ENCODE measurements around the gene ANXA9.

The ANXA9 gene

DNA sequence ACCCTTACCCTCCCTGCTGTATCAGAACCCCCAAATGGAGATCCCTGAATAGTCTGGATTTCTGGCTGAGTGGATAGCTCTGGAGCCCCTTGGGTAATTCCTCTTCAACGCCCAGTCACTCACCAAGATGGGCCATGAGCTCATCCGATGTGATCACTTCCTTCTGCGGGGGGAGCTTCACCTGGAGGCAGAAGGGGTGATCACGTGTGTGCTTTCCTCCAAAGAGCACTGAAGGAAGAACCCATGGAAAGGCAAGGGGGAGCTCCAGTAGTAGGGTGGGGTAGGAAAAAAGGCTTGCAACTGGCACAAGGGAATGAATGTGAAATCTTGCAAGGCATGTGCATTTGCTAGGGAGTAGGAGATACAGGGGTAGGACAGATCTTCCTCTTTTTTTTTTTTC, 19.5 kb downstream of the ANXA9 start:
- TF ChIP-seq CTCF (IDR thresholded peaks at IDR 0.05; ENCODE audit: extremely low read depth, insufficient read depth, missing control alignments), result no peak
- DNase-seq (ENCODE audit: low spot score), result no peak
- in situ Hi-C loops (cut with MboI; ENCODE audit: low pct_unique_long_range_greater_than_20kb, low sequenced_read_pairs, unreplicated experiment), result no loop called here

DNA sequence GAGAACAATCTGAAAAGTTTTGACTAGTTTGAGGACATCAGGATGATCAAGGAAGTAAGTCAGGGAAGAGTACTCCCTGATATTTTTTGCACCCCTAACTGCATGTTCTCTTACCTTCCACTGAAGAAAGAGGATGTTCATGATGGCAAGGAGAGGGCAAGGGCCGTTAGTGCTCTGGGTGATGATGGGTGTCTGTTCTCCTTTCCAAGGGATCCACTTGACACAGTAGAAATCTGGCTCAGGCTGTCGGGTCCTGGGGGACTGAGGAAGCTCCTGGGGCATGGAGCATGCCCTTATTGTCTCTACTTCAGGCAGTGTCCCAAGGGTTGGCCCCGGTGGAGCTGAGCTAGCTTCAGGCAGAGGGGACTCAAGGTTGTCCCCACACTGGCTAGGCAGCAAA, 20.0 kb downstream of the ANXA9 start:
- no peak for TF ChIP-seq CTCF (IDR thresholded peaks at IDR 0.05; ENCODE audit: extremely low read depth, insufficient read depth, missing control alignments)
- no peak for DNase-seq (ENCODE audit: low spot score)
- in situ Hi-C loops (cut with MboI; ENCODE audit: low pct_unique_long_range_greater_than_20kb, low sequenced_read_pairs, unreplicated experiment), result no loop called here

- TF ChIP-seq CTCF (IDR thresholded peaks at IDR 0.05; ENCODE audit: extremely low read depth, insufficient read depth, missing control alignments), result no peak
- no peak for DNase-seq (ENCODE audit: low spot score)
- in situ Hi-C loops (cut with MboI; ENCODE audit: low pct_unique_long_range_greater_than_20kb, low sequenced_read_pairs, unreplicated experiment), result no loop called here
Observed at GRCh38 chr1:151002611-151003010, 20.5 kb downstream of the ANXA9 start.

- in situ Hi-C loops (cut with MboI; ENCODE audit: low pct_unique_long_range_greater_than_20kb, low sequenced_read_pairs, unreplicated experiment), result no loop called here
- TF ChIP-seq CTCF (IDR thresholded peaks at IDR 0.05; ENCODE audit: extremely low read depth, insufficient read depth, missing control alignments), result no peak
- DNase-seq (ENCODE audit: low spot score), result no peak
Observed at GRCh38 chr1:151003180-151003579, 21.1 kb downstream of the ANXA9 start.

- no peak for DNase-seq (ENCODE audit: low spot score)
- no peak for TF ChIP-seq CTCF (IDR thresholded peaks at IDR 0.05; ENCODE audit: extremely low read depth, insufficient read depth, missing control alignments)
- in situ Hi-C loops (cut with MboI; ENCODE audit: low pct_unique_long_range_greater_than_20kb, low sequenced_read_pairs, unreplicated experiment), result no loop called here
Observed at GRCh38 chr1:151005729-151006319, 23.7 kb downstream of the ANXA9 start.

DNA sequence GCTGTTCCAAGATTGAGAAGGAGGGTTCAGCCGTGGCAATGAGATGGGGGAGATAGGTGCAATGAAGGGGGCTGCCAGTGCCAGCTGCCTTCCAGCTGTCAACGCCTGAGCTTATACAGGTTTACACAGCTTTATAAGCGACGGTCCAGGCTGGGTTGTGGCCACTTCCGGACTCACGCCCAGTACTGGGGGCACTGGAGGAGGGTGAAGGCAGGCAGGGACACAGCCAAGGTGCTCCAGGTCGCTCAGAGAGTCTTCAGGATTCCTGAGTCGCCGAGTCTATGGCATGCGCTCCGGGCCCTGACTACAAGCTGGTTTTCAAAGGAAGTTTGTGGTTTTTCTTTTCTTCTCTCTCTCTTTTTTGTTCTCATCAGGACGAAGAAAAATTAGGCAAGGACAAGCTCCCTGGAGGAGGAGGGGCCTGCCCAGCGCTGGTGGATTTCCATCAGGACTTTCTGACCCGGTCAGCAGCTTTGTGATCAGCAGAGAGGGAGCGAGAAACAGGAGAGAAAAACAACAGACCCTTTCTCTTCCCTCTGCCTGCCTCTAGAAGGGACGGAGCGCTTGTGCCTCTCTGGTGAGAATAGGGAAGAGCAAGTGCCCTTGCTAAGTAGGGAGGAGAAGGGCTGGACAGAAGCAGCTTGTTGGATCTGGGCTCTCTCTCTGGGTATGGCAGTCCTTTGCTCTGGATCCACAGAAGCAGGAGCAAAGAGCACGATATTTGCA, 24.4 kb downstream of the ANXA9 start, which contains the start of gene MINDY1:
Gene MINDY1 (minus strand): TSS at position 576 of the 726 bp plus-strand sequence. CDS start 4,285 bp downstream, outside the sequence.
- in situ Hi-C loops (cut with MboI; ENCODE audit: low pct_unique_long_range_greater_than_20kb, low sequenced_read_pairs, unreplicated experiment), result no loop called here
- peak; percentile 31 for TF ChIP-seq CTCF (IDR thresholded peaks at IDR 0.05; ENCODE audit: extremely low read depth, insufficient read depth, missing control alignments)
- peak; percentile 70 for DNase-seq (ENCODE audit: low spot score)
